H1 (cell line): Measurements from ENCODE around the gene PTPA. TPM values are rescaled to one million over a fixed set of nuclear protein-coding genes. Genes with fewer than 3 reads are reported as not detected.

ENCODE experiments used
- ATF2 ChIP-seq: IDR thresholded peaks from 2 replicates; pipeline ENCODE4 v1.6.1; 2012; ENCODE audit warnings: low read length, inconsistent platforms
- CBX5 ChIP-seq: fragments of 300-800, 300-1000 bp; sonication (generic); IDR thresholded peaks from 2 replicates; pipeline ENCODE4 v1.7.1; 2016; ENCODE audit warnings: antibody characterized with exemption, low read length, low read depth
- CEBPB ChIP-seq: IDR thresholded peaks from 2 replicates; pipeline ENCODE4 v1.6.1; 2012; ENCODE audit warnings: low read depth, low read length
- CHD1 ChIP-seq: IDR thresholded peaks from 2 replicates; pipeline ENCODE4 v1.6.1; 2012; ENCODE audit warnings: low read depth, low read length, improper control_type of control experiment
- CHD2 ChIP-seq: IDR thresholded peaks from 2 replicates; pipeline ENCODE4 v1.6.1; 2012; ENCODE audit warnings: low read length, improper control_type of control experiment
- JUN ChIP-seq: IDR thresholded peaks from 2 replicates; pipeline ENCODE4 v1.6.1; 2011; ENCODE audit warnings: low read depth, mild to moderate bottlenecking, improper control_type of control experiment, low read length
- MAFK ChIP-seq: IDR thresholded peaks from 2 replicates; pipeline ENCODE4 v1.6.1; 2012; ENCODE audit warnings: low read depth, mild to moderate bottlenecking, improper control_type of control experiment, low read length
- NRF1 ChIP-seq: IDR thresholded peaks from 2 replicates; pipeline ENCODE4 v1.6.1; 2011; ENCODE audit warnings: mild to moderate bottlenecking, low read depth, low read length, improper control_type of control experiment
- PHF8 ChIP-seq: fragments of 200-600 bp; sonication (generic); conservative IDR thresholded peaks from 2 replicates; pipeline ENCODE4 v1.7.1; 2012; ENCODE audit warnings: low read depth, mild to moderate bottlenecking, inconsistent platforms, low read length, moderate library complexity
- POLR2A ChIP-seq, 2 experiments: IDR thresholded peaks; 1 replicate in 1 of 2; 2 replicates in 1 of 2; pipeline ENCODE4 v1.6.1; 2011; ENCODE audit warnings: low read depth in 2 of 2, low read length in 2 of 2, mild to moderate bottlenecking in 2 of 2; ENCODE audit errors: control extremely low read depth in 1 of 2
- POU5F1 ChIP-seq: IDR thresholded peaks from 2 replicates; pipeline ENCODE4 v1.6.1; 2011; ENCODE audit warnings: low read depth, mild to moderate bottlenecking, low read length, moderate library complexity
- RNF2 ChIP-seq: fragments of 200-900, 300-1000 bp; sonication (generic); IDR thresholded peaks from 2 replicates; pipeline ENCODE4 v1.7.1; 2016; ENCODE audit warnings: borderline replicate concordance, low read depth, mild to moderate bottlenecking, antibody characterized with exemption, low read length; ENCODE audit not compliant: poor library complexity, severe bottlenecking; ENCODE audit errors: missing control alignments
- SAP30 ChIP-seq: fragments of 300-600 bp; sonication (generic); IDR thresholded peaks from 2 replicates; pipeline ENCODE4 v1.7.1; 2012; ENCODE audit warnings: low read length, moderate library complexity, mild to moderate bottlenecking, inconsistent platforms; ENCODE audit not compliant: insufficient read depth, insufficient replicate concordance
- SIRT6 ChIP-seq: IDR thresholded peaks from one replicate; pipeline ENCODE4 v1.7.1; 2012; ENCODE audit warnings: low read length, inconsistent platforms
- SIX5 ChIP-seq: IDR thresholded peaks from 2 replicates; pipeline ENCODE4 v1.6.1; 2011; ENCODE audit warnings: mild to moderate bottlenecking, low read depth, low read length
- SP1 ChIP-seq: IDR thresholded peaks from 2 replicates; pipeline ENCODE4 v1.6.1; 2011; ENCODE audit warnings: low read depth, low read length
- SP2 ChIP-seq: IDR thresholded peaks from 2 replicates; pipeline ENCODE4 v1.6.1; 2012; ENCODE audit warnings: mild to moderate bottlenecking, low read length, inconsistent platforms
- TAF7 ChIP-seq: optimal IDR thresholded peaks from 2 replicates; pipeline ENCODE3; 2011; ENCODE audit warnings: low read depth, mild to moderate bottlenecking, inconsistent platforms, low read length, moderate library complexity, borderline replicate concordance
- TBP ChIP-seq: IDR thresholded peaks from 2 replicates; pipeline ENCODE4 v1.6.1; 2011; ENCODE audit warnings: low read depth, low read length, improper control_type of control experiment
- TCF12 ChIP-seq: IDR thresholded peaks from 2 replicates; pipeline ENCODE4 v1.6.1; 2011; ENCODE audit warnings: low read depth, mild to moderate bottlenecking, low read length
- YY1 ChIP-seq: IDR thresholded peaks from 2 replicates; pipeline ENCODE4 v1.6.1; 2011; ENCODE audit warnings: low read depth, mild to moderate bottlenecking, low read length
- polyA plus RNA-seq, 7 experiments: library from polyadenylated mRNA; depleted of rRNA in 3 of 7; stranded (reverse) in 5 of 7; unstranded in 2 of 7; fragments of >200 nt in 5 of 7; fragments of 200-250 nt in 2 of 7; gene quantifications; 1 replicate in 5 of 7; 2 replicates in 1 of 7; 4 replicates in 1 of 7; pipeline versions ENCODE4 v1.2.1 to v1.2.3, GENCODE V29; 2011 to 2013; ENCODE audit warnings: missing spikeins in 2 of 7, mixed read lengths in 2 of 7
- total RNA-seq: library from RNA; stranded (reverse); fragmentation: NEBNext Ultra II Directional; extraction: Animal tissue kit (Norgen Biotek cat#: 25700); gene quantifications from 2 replicates; pipeline ENCODE4 v1.2.1, GENCODE V29; 2021
- TF ChIP-seq, protein P1 (sequence below): IDR thresholded peaks from 2 replicates; pipeline ENCODE4 v1.6.1; 2011; ENCODE audit warnings: low read depth, mild to moderate bottlenecking, low read length; ENCODE audit not compliant: insufficient read depth
- TF ChIP-seq, protein P2 (sequence below): IDR thresholded peaks from 2 replicates; pipeline ENCODE4 v1.6.1; 2012; ENCODE audit warnings: inconsistent platforms

PTPA gene
- total and polyA plus RNA-seq, 2 of the 8 experiments (the other 6 are each of a cell fraction or from before 2014, with no cell fraction given), result 114 to 145 TPM

- TF ChIP-seq CEBPB (no peak), CHD2 (no peak), MAFK (no peak), SAP30 (no peak), CHD1 (no peak), PHF8 (no peak), SP2 (no peak), YY1 (peak; percentile 49; the same call in 1 of the 2 replicates), TAF7 (no peak), TBP (no peak), SP1 (no peak), TCF12 (0 out of 2 replicates have a peak, but pooled peaks have one; percentile 37), POU5F1 (no peak), JUN (no peak), ATF2 (no peak), SIX5 (no peak), POLR2A (IDR thresholded peaks at IDR 0.05; ENCODE audit: control extremely low read depth in 1 of 2, low read depth in 2 of 2, low read length in 2 of 2) (no peak), NRF1 (no peak), RNF2 (no peak), CBX5 (no peak), SIRT6 (no peak)
- TF ChIP-seq, protein P1, sequence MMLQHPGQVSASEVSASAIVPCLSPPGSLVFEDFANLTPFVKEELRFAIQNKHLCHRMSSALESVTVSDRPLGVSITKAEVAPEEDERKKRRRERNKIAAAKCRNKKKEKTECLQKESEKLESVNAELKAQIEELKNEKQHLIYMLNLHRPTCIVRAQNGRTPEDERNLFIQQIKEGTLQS, result no peak
- TF ChIP-seq, protein P2, sequence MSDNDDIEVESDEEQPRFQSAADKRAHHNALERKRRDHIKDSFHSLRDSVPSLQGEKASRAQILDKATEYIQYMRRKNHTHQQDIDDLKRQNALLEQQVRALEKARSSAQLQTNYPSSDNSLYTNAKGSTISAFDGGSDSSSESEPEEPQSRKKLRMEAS, result peak; percentile 57
These were observed 20.3 kb downstream of the PTPA start (continued) for GRCh38 chr9:129131300-129132145.
